ENCODE data around the gene HERC2. TPM values are rescaled to one million over a fixed set of nuclear protein-coding genes. Genes with fewer than 3 reads are reported as not detected.

Gene HERC2
- total and polyA plus RNA-seq, 2 of the 8 experiments (the other 6 are each of a cell fraction or from before 2014, with no cell fraction given), result 83.0 to 88.7 TPM

DNA sequence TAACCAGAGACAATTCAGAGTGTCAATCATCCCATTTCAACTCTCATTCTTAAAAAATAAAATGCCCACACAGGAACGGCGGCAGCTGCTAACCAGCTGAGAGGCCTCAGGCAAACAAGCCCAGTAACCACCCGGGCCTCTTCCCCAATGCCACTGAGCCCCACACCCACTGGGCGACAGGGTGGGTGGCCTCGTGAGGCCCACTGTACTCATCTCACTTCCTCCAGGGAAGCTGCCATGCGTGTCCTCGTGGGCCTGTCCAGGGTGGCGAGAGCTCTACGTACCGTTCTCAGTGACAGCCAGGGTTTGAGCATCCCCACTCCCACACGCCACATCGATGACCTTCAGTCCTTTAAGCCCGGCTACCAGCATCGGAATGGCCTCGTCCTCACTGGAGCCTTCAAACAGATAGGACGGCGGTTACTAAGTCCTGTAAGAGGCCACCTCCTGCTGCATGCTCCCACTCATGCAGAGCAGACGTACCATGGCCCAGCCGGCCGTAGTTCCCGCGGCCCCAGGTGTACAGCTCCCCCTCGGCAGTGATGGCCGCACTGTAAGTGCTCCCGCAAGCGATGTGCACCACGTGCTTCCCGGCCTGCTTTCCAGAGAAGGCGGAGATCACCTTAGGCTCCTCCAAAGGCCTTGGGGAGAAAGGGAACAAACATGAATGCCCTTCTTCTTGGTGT, 56.5 kb downstream of the HERC2 start:
- 90% methylated on average over 29 of the region's 29 CpGs; no CpG with 5 or more reads in 1 of the 2 experiments for WGBS, 2 experiments (ENCODE audit: extremely low coverage in 1 of 2, insufficient coverage in 1 of 2, insufficient read length in 1 of 2, insufficient replicate concordance in 2 of 2, low coverage in 1 of 2, low lambda C conversion rate in 2 of 2, missing lambda C conversion rate in 1 of 2)
- Histone ChIP-seq H3K23me2 (ENCODE audit: low read depth, low read length) (no peaks in the 10 kb centered on the region; the same call in 1 of the 2 replicates), H3K14ac (ENCODE audit: insufficient read length) (no peak overlapping the region), H4K91ac (replicated peaks; ENCODE audit: insufficient read length, low read length) (no peak overlapping the region), H2BK120ac (replicated peaks; ENCODE audit: low read depth, low read length) (no peak overlapping the region), H3K4me3 (ENCODE audit: extremely low read depth in 1 of 4, insufficient read depth in 2 of 4, low read depth in 3 of 4, low read length in 4 of 4) (no peak overlapping the region), H3K4me1 (replicated peaks in 1 of 4; ENCODE audit: control insufficient read depth in 3 of 4, insufficient read depth in 4 of 4, low read length in 3 of 4) (peaks cover 0 to 3% (median 0%) of the 10 kb centered on the region in 4 experiments; a peak in 1 of 7 replicates), H2BK5ac (ENCODE audit: low read depth, low read length) (no peak overlapping the region), H2BK12ac (ENCODE audit: low read depth, low read length) (no peak overlapping the region), H4K8ac (ENCODE audit: extremely low read depth, insufficient read depth, low read length) (no peak overlapping the region), H3K79me2 (ENCODE audit: control insufficient read depth in 1 of 2, insufficient read depth in 2 of 2, low read length in 2 of 2) (peaks cover 0 to 34% of the 10 kb centered on the region in 2 experiments; a peak in 3 of 4 replicates), H3K79me1 (ENCODE audit: low read depth, low read length) (peaks cover 11% of the 10 kb centered on the region; the same call in 1 of the 2 replicates), H3K27me3 (replicated peaks in 1 of 4; ENCODE audit: control insufficient read depth in 3 of 4, extremely low read depth in 1 of 4, insufficient read depth in 3 of 4, low read length in 3 of 4) (no peaks in the 10 kb centered on the region), H2AFZ (ENCODE audit: low read length) (no peak overlapping the region), H3K4me2 (ENCODE audit: insufficient read depth in 1 of 2, low read depth in 2 of 2, low read length in 2 of 2) (no peak overlapping the region), H2BK15ac (ENCODE audit: low read length) (no peak overlapping the region), H3K36me3 (ENCODE audit: control insufficient read depth in 2 of 4, insufficient read depth in 4 of 4, low read length in 3 of 4) (peaks cover 12 to 49% (median 33%) of the 10 kb centered on the region in 4 experiments), H3K23ac (ENCODE audit: insufficient read length) (no peak overlapping the region), H4K5ac (ENCODE audit: insufficient read length, low read depth, low read length) (no peak overlapping the region), H3K9ac (replicated peaks in 1 of 4; ENCODE audit: extremely low read depth in 1 of 4, low read depth in 3 of 4, low read length in 3 of 4) (no peak overlapping the region), H3K4ac (replicated peaks; ENCODE audit: insufficient read length, low read depth, low read length) (no peak overlapping the region), H3K9me3 (ENCODE audit: insufficient read depth in 2 of 2, low read depth in 1 of 2, low read length in 1 of 2) (no peaks in the 10 kb centered on the region), H2AK5ac (ENCODE audit: low read depth, low read length) (no peak overlapping the region), H4K20me1 (replicated peaks in 1 of 2; ENCODE audit: control insufficient read depth in 1 of 2, insufficient read depth in 2 of 2, low read length in 2 of 2) (peaks cover 10% of the 10 kb centered on the region in 2 experiments), H3K18ac (ENCODE audit: extremely low read depth, low read length) (no peak overlapping the region), H2BK20ac (ENCODE audit: low read length) (no peak overlapping the region), H3K27ac (ENCODE audit: low read depth, low read length) (no peak overlapping the region), H3K56ac (replicated peaks; ENCODE audit: insufficient read length, low read depth, low read length) (no peak overlapping the region)
- CTCF ChIA-PET (ENCODE audit: partially characterized antibody), result no interaction called here
- no peak for FAIRE-seq
- DNase-seq (ENCODE audit: low read depth in 1 of 2, low spot score in 2 of 2), result no peak
- POLR2A ChIA-PET (ENCODE audit: partially characterized antibody), result no interaction called here
